GM12872 (cell line): Measurements from ENCODE around the gene CFAP221.

Source experiments
- CTCF ChIP-seq: IDR thresholded peaks from 3 replicates; pipeline ENCODE4 v1.5.1; 2011; ENCODE audit warnings: low read depth, mild to moderate bottlenecking, low read length, moderate library complexity; ENCODE audit not compliant: insufficient read depth

CFAP221 gene

GRCh38 chr2:119536707-119537106 lies 7.5 kb upstream of the CFAP221 start:
- no peak for TF ChIP-seq CTCF

GRCh38 chr2:119537792-119538191 lies 6.5 kb upstream of the CFAP221 start:
- TF ChIP-seq CTCF: no peak

- TF ChIP-seq CTCF: no peak
Measured at GRCh38 chr2:119541476-119541875, 2.8 kb upstream of the CFAP221 start.

- TF ChIP-seq CTCF: no peak
Measured at GRCh38 chr2:119544939-119545475, 758 bp downstream of the CFAP221 start.

GRCh38 chr2:119545754-119546446 lies 1.7 kb downstream of the CFAP221 start:
- no peak for TF ChIP-seq CTCF

- no peak for TF ChIP-seq CTCF
Measured at GRCh38 chr2:119546447-119546767, 2.2 kb downstream of the CFAP221 start.

GRCh38 chr2:119548516-119549120 lies 4.4 kb downstream of the CFAP221 start:
- no peak for TF ChIP-seq CTCF
